ENCODE results near the gene METTL1.

Gene METTL1

DNA sequence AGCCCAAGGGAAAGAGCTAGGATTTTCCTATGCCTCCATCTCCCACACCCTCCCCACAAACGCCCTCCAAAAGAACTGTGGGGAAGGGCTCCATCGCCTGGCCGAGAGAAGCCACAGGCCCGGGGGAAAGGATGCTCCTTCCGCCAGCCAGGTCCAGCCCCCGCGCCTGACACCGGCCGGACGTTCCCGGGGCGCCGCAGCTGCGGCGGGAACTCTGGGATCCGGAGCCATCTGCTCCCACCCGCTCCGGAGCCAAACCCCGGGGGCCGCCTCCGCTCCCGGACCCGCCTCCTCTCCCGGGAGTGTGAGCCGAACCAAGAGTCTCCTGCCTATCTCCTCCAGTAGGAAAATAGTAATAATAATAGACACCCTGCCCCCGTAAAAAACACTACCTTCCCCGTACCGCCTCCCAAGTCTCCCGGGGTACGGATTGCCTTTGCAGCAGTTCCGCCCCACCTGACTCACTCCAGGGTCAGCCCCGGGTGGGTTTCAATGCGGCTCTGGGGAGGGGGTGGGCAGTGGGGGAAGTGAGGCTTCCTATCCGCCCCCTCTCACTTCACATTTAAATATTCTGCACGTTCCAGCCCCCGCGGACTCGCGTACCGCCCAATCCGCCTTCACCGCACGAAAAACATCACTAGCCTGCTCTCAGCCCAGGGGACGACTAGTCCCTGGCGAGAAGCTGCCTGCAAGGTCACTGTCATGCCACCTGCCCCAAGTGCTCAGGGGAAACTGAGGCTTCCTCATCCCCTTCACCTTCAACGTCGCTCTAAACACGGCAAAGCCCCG lies 35.8 kb downstream of the METTL1 start:
- no peak for FAIRE-seq

DNA sequence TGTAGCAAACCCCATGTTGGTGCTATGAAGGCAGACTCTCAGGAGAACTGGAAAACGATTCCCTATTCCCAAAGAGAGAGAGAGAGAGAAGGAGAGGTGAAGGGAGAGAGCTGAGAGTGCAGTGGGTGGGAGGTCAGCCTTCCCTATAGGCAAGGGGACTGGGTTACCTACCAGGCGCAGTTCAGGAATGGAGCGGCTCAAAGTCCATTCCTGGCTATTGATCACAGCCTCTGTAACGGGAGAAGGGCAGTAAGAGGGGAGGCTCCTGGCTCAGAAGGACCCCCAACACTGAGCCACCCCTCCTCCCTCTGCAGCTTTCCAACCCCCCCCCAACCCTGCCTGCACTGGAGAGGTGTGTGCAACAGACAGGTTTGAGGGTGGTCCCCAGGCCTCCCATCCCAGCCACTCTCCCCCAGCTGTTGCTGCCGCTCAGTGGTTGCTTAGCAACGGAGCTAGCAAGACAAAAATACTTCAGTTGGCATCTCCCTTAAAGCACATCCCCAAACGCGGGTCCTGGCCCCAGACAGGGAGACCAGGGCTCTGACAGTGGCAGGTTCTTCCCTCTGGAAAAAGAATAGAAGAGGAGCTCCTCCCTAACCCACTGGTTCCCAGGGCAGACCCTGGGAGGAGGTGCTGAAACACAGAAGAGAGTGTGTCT lies 36.6 kb downstream of the METTL1 start:
- no peak for FAIRE-seq

- no peak for FAIRE-seq
Measured at GRCh38 chr12:57734591-57734990, 37.3 kb downstream of the METTL1 start.

DNA sequence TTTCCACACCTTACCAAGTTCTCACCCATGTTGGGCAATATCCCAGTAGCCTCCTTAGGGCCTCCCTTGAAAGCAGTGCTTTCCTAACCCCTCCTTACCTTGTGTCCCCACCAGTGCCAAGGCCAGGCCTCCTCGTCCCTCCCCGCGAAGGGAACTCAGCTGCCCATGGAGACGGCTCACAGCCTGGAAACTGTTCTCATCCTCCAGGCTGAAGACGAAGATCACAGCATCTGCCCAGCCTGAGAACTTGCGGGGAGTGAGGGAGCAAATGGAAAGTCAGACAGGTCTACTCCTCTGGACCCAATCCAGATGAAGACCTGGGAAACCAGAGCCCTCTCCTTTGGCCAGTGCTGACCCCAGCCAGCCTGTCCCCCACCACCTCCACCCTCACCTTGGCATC lies 38.0 kb downstream of the METTL1 start:
- FAIRE-seq, result no peak

DNA sequence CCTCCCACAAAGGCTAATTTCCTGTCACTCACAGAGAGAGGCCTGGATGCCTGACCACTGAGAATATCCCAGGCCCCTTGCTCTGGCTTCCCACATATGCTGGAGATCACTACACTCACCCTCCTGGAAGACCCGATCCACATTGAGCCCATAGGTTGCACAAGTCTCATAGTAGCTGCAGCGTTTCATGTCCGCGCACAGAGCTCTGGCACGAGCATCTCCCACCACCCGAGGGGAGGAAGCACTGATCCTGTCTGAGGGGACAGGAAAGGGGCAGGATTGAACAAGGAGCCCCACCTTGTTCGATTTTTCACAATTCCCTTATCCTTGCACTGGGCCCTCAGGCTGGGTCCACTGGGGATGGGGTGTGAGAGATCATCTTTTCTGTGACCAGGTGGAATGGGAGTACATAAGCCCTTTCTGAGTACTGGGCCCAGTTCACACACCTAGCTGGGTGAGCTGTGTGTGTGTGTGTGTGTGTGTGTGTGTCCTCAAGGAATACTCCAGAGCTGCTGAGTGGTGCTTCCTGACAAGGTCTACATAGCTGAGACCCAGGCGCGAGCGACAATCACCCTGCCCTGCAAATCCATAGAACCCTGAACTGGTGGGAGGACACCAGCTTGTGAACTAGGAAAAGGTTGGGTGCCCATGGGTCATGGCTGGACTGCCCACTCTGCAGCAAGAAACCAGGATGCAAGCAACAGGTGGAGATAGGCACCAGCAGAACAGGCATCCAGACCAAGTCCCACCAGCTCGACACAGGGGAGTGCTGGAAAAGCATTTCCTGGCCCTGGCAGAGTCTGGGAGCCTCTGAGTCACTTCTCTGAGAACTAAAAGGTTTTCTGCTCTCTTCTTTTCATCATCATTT lies 38.9 kb downstream of the METTL1 start:
- FAIRE-seq, result no peak

GRCh38 chr12:57732270-57732669 lies 39.6 kb downstream of the METTL1 start:
- FAIRE-seq, result no peak

DNA sequence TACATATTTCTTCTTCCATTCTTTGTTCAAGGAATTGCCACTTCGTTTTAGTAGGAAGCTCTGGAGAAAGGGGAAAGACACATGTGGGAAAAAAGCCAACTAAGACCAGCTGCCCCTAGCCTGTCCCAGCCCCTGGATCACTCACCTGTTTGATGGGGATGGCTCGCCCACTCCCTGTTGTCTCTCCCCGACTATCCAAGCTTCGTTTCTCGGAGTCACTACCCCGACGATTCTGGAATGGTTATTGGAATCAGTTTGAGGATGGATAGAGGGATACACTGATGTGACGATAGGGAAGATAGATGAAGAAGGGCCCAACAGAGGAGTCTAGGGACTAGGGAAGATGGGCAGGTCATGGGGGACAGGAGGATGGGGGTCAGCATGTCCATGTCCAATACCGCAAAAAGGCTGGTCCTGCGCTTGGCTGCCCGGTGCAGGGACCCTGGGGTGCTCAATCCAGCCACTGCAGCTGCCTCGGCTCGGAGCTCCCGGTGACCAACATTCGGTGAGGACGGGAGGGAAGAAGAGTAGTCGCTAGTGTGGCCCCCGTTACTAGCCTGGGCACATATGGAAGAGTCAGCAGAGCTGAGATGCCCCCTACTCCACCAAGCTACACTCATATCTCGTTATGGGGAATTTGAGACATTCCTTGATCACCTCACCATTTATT lies 40.4 kb downstream of the METTL1 start:
- FAIRE-seq, result no peak

- no peak for FAIRE-seq
Measured at GRCh38 chr12:57730336-57731067, 41.4 kb downstream of the METTL1 start.

- FAIRE-seq, result no peak
Measured at GRCh38 chr12:57729321-57729844, 42.5 kb downstream of the METTL1 start.

- no peak for FAIRE-seq
Measured at GRCh38 chr12:57727758-57728395, 44.0 kb downstream of the METTL1 start.

- FAIRE-seq, result no peak
Measured at GRCh38 chr12:57726884-57727757, 44.8 kb downstream of the METTL1 start.

DNA sequence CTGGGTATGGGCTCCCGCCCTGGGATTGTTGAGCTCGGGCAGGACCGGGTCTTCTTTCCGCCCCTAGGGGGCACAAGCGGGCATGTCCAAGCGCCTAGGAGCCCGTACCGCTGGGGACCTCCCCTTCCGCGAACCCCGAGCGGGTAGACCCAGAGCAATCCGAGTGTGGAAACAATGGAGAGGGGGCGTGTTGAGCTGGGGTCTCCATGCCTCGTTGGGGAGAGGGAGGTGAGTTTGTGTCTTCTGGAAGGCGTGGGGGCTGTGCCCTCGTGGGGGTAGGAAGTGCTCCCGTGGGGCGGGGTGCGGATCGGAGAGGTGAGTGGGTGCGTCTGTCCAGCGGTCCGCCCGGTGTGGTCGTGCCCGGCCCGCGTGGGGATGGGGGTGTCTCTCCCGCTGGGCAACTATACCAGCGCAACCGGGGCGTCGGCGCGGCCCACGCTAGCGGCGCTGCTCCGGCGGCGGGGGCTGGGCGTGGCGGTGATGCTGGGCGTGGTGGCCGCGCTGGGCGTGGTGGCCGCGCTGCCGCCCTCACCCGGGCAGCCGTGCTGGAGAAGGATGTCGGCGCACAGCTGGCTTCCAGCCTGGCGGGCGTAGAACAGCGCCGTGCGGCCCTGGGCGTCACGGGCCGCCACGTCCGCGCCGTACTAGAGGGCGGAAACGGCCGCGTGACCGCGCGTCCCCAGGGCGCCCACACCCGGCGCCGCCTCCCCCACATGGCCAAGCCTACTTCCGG lies 45.6 kb downstream of the METTL1 start:
- FAIRE-seq, result no peak

GRCh38 chr12:57725851-57726150 lies 46.1 kb downstream of the METTL1 start:
- FAIRE-seq, result no peak

- no peak for FAIRE-seq
Measured at GRCh38 chr12:57724936-57725740, 46.8 kb downstream of the METTL1 start.

DNA sequence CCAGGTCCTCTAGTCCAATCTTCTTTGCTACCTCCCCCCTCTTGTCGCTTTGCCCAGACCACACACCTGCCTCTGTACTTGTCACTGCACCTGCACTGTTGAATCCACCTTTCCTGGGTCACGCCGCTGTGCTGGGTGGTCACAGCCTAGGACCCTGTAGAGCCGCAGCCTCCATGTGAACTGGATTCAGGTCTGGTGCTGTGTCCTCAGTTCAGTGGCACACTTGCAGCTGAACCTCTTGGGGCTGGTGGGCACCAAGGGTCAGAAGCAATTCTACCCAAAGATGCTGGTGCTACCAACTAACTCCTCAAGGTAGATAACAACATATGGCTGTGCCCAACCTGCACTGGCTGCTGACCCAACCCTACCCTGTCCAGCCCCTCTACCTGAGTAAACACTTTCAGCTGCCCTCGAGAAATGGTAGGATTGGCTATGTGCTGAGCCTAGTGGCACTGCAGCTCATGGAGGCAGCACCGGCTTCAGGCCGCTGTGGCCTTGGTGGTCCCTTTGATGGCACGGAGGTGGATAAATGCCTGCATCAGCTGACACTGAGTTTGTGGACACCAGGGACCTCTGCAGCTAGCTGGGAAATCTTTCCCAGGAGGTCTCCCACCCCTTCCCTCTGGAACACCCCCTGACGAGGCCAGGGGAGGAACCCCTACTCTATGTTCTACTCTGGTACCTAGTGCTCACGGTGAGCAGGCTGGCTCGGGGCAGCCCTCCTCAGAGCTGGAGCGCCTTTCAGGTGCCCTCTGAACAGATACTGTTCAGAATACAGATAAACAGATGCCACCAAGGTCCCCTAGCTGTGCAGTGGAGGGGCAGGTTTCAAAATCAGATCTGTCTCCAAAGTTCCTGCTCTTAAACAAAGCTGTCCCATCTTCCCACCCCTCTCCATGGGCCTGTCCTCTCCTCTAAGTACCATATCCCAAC lies 47.6 kb downstream of the METTL1 start:
- no peak for FAIRE-seq

- FAIRE-seq, result no peak
Measured at GRCh38 chr12:57723630-57723962, 48.3 kb downstream of the METTL1 start.

DNA sequence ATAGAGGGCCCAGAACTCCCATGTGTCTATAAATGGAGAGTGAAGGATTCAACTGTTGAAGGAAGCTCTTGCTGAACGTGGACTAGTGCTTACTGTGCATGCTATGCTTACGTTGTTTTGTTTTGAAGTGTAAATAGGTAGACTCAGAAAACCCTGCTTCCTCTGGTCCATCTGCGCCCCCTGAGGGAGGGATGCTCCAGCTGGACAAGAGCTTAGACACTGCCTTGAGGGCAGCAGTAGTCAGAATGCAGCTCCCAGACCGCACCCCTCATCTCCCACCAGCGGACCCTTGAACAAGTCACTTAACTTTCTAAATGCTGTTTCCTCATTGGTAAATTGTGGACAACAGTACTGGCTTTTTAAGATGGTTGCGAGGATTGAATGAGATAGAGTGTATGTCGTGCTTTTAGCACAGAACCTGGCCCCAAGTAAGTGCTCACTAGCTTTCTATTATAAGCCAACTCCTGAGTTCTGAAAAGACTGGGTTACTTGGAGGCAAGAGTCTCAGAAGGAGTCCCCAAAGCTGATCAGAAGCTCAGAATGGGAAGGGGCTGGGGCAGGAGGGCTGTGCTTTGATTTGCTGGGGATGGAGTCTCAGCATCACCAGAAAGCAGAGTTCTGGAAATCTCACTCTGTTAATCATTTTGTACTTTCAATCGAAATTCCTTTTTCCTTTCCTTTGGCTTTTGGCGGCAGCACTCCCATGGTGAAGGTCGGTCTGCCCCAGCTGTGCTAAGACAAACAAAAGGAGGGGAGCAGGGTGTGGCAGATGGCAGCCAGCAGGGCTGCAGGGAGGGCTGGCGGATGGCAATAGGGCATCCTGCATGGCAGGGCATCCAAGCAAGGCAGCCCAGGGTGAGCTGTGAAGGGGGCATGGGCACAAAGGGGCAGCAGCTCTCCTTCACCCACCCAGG lies 48.9 kb downstream of the METTL1 start:
- FAIRE-seq, result no peak
